PC-3 (cell line): ENCODE measurements around the gene TMEM214.

Source experiments
- CTCF ChIP-seq: fragments of 300-600 bp; sonication (generic); conservative IDR thresholded peaks from 2 replicates; pipeline ENCODE4 v1.5.1; 2017; ENCODE audit warnings: antibody characterized with exemption, low read depth, mild to moderate bottlenecking, low read length
- EZH2 ChIP-seq: fragments of 300-600 bp; sonication (generic); IDR thresholded peaks from one replicate; pipeline ENCODE4 v1.6.1; 2017; ENCODE audit warnings: antibody characterized with exemption, mild to moderate bottlenecking, low read length; ENCODE audit not compliant: unreplicated experiment
- EZH2phosphoT487 ChIP-seq: fragments of 300-600 bp; sonication (generic); IDR thresholded peaks from 2 replicates; pipeline ENCODE4 v1.6.1; 2018; ENCODE audit warnings: mild to moderate bottlenecking, antibody characterized with exemption, low read length, borderline replicate concordance

GRCh38 chr2:27076323-27076722 lies 43.6 kb downstream of the TMEM214 start:
- TF ChIP-seq EZH2: no peak
- TF ChIP-seq CTCF: no peak
- no peak for TF ChIP-seq EZH2phosphoT487
